ENCODE data around the gene AIF1L. TPM values are rescaled to one million over a fixed set of nuclear protein-coding genes. Genes with fewer than 3 reads are reported as not detected.

The AIF1L gene
- total RNA-seq, 1 donor from 2014 or later: 16.3 TPM

DNA sequence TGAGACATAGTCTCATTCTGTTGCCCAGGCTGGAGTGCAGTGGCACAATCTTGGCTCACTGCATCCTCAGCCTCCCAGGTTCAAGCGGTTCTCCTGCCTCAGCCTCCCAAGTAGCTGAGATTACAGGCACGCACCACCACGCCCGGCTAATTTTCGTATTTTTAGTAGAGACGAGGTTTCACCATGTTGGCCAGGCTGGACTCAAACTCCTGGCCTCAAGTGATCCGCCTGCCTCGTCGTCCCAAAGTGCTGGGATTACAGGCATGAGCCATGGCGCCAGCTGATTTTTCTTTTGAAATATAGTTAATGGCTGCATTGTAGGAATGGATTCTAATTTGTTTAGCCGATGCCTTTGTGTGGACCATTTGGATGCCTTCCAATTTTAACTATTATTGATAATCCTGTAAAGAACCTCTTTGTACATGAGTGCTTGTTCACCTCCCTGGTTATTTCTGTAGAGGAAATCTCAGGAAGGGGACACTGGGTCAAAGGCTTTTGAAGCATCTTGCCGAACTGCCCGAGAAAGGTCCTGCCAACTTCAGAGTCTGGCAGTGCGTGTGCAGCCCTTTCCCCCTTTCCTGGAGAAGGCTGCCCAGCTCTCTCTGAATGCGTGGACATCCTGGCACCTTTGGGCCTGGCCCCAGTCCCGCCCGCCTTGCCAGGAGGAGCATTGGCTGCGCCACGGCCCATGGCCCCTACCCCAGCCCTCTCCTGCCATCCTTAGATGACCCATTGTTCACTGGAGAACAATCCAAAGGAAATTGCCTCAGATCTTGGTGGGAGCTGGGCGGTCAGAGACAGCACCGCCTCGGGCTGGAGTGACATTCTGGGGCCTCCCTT is 20.2 kb downstream of the AIF1L start:
- H3K4me1 Mint-ChIP-seq (ENCODE audit: unreplicated experiment): peaks cover 11% of the 10 kb centered on the region
- peak; percentile 31 for DNase-seq (ENCODE audit: low spot score)
- H3K36me3 Mint-ChIP-seq (ENCODE audit: low read depth, unreplicated experiment): no peaks in the 10 kb centered on the region
- H3K4me3 Mint-ChIP-seq (ENCODE audit: unreplicated experiment): no peak overlapping the region
- TF ChIP-seq, protein P1, sequence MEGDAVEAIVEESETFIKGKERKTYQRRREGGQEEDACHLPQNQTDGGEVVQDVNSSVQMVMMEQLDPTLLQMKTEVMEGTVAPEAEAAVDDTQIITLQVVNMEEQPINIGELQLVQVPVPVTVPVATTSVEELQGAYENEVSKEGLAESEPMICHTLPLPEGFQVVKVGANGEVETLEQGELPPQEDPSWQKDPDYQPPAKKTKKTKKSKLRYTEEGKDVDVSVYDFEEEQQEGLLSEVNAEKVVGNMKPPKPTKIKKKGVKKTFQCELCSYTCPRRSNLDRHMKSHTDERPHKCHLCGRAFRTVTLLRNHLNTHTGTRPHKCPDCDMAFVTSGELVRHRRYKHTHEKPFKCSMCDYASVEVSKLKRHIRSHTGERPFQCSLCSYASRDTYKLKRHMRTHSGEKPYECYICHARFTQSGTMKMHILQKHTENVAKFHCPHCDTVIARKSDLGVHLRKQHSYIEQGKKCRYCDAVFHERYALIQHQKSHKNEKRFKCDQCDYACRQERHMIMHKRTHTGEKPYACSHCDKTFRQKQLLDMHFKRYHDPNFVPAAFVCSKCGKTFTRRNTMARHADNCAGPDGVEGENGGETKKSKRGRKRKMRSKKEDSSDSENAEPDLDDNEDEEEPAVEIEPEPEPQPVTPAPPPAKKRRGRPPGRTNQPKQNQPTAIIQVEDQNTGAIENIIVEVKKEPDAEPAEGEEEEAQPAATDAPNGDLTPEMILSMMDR (IDR thresholded peaks at IDR 0.05; ENCODE audit: unreplicated experiment): no peak
- H3K27ac Mint-ChIP-seq (ENCODE audit: unreplicated experiment): peak overlapping the region; percentile 97
- peaks cover 2% of the 10 kb centered on the region for H3K27me3 Mint-ChIP-seq (ENCODE audit: unreplicated experiment)
- no peaks in the 10 kb centered on the region for H3K9me3 Mint-ChIP-seq (ENCODE audit: unreplicated experiment)

DNA sequence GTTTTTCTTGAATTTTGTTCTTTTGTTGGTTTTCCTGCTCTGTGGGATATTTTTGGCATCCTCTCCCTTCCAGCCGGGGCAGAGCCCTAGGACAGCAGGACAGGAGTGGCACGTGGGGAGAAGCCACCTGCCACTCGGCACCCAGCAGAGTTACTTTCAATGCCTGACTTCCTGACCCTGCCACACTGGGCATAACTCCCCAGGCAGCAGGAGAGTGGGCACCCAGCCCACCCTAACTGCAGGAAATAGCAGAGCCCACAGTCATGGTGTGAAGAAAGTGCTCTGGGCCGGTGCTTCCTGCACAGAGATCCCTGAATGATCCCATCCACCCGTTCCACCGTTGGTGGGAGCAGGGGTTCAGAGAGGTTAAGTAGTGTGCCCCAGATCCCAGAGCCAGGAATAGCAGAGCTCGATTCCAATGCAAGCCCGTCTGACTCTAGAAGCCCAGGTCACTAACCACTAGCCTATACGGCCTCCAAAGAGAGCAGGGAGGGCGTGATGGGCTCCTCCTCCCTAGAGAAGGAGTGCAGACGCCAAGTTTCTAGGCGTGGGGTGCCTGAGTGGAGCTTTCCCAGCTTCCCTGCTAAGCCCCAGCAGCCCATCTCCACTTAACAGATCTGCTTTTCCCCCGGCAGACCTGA is 20.9 kb downstream of the AIF1L start:
- Mint-ChIP-seq H3K9me3 (ENCODE audit: unreplicated experiment) (no peaks in the 10 kb centered on the region), H3K4me3 (ENCODE audit: unreplicated experiment) (no peak overlapping the region), H3K4me1 (ENCODE audit: unreplicated experiment) (peaks cover 11% of the 10 kb centered on the region), H3K36me3 (ENCODE audit: low read depth, unreplicated experiment) (no peaks in the 10 kb centered on the region), H3K27ac (ENCODE audit: unreplicated experiment) (peak overlapping the region; percentile 97), H3K27me3 (ENCODE audit: unreplicated experiment) (peaks cover 2% of the 10 kb centered on the region)
- DNase-seq (ENCODE audit: low spot score): no peak
- TF ChIP-seq, protein P1 (IDR thresholded peaks at IDR 0.05; ENCODE audit: unreplicated experiment): no peak

DNA sequence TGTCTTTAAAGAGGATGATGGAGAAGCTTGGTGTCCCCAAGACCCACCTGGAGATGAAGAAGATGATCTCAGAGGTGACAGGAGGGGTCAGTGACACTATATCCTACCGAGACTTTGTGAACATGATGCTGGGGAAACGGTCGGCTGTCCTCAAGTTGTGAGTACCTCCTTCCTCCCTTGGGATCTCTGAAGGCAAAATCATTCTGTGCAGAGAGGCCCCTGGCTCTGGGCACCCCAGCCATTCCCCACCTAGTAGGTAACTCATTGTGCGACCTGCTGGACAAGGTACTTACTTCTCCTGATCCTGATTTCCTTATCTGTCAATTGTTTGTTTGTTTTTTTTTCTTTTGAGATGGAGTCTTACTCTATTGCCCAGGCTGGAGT is 21.4 kb downstream of the AIF1L start:
- H3K9me3 Mint-ChIP-seq (ENCODE audit: unreplicated experiment): no peaks in the 10 kb centered on the region
- DNase-seq (ENCODE audit: low spot score): no peak
- H3K4me3 Mint-ChIP-seq (ENCODE audit: unreplicated experiment): no peak overlapping the region
- H3K36me3 Mint-ChIP-seq (ENCODE audit: low read depth, unreplicated experiment): no peaks in the 10 kb centered on the region
- TF ChIP-seq, protein P1 (IDR thresholded peaks at IDR 0.05; ENCODE audit: unreplicated experiment): no peak
- H3K27me3 Mint-ChIP-seq (ENCODE audit: unreplicated experiment): peaks cover 2% of the 10 kb centered on the region
- H3K4me1 Mint-ChIP-seq (ENCODE audit: unreplicated experiment): peaks cover 11% of the 10 kb centered on the region
- H3K27ac Mint-ChIP-seq (ENCODE audit: unreplicated experiment): no peak overlapping the region

DNA sequence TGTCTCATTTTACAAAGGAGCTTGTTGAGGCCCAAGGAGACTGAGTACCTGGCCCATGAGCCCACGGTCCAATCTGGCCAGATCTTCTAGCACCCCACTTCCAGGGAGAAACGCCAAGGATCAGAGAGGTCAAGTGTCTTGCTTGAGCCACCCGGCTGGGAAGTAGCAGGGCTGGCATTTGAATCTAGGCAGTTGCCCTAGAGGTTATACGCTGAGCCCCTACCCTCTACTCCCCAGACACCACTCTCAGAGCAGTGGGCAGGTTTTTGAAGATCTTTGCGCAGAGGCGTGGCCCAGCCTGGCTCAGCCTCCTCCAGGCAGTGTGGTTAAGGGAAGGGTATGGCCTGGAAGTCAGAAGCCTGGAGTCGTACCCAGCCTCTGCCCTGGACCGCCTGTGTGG is 23.3 kb downstream of the AIF1L start:
- Mint-ChIP-seq H3K36me3 (ENCODE audit: low read depth, unreplicated experiment) (no peaks in the 10 kb centered on the region), H3K4me3 (ENCODE audit: unreplicated experiment) (no peak overlapping the region), H3K27ac (ENCODE audit: unreplicated experiment) (no peak overlapping the region), H3K4me1 (ENCODE audit: unreplicated experiment) (peaks cover 11% of the 10 kb centered on the region), H3K27me3 (ENCODE audit: unreplicated experiment) (peaks cover 2% of the 10 kb centered on the region), H3K9me3 (ENCODE audit: unreplicated experiment) (no peaks in the 10 kb centered on the region)
- DNase-seq (ENCODE audit: low spot score): no peak
- TF ChIP-seq, protein P1 (IDR thresholded peaks at IDR 0.05; ENCODE audit: unreplicated experiment): no peak
